ENCODE measurements around the gene VSTM2L. TPM values are rescaled to one million over a fixed set of nuclear protein-coding genes. Genes with fewer than 3 reads are reported as not detected.

The VSTM2L gene
- total RNA-seq, 1 donor from 2014 or later: 2.9 TPM

DNA sequence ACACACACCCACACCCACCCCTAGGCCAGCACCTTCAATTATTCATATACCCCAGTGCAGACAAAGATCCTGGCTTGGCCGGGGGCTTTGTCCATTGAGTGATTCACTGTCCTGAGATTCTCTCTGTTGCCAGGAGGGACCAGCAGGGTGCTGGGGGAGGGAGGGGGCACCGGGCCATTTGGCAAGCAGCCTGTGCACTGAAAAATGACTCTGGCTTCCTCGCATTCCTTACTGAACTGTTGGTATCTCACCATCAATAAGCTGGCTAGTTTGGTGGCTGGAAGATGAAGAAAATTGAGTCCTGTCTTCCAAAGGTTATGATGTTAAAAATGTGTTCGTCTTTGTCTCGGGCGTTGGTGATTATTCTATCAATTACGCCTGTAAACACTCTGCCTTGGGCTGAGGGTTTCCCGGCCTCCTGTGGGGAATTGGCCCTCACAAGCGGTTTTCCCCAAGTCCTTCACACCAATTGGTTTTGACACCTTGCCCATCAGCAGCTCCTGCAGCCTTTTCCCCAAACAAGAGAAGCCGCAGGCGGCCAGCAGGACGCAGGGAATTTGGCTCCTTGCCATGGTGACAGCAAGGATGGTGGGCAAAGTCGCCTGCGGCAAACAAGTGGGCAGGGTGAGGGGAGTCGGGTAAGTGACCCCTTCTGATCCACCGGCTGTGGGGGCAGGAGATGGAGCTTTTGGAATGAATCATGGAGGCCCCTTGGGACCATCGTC lies 4.9 kb downstream of the VSTM2L start:
- peaks cover 83% of the 10 kb centered on the region for H3K4me1 Mint-ChIP-seq
- H3K27ac ChIP-seq: peak overlapping the region; percentile 41
- peaks cover 14% of the 10 kb centered on the region for H3K27me3 Mint-ChIP-seq (ENCODE audit: insufficient read depth, low read depth)
- TF ChIP-seq, protein P1, sequence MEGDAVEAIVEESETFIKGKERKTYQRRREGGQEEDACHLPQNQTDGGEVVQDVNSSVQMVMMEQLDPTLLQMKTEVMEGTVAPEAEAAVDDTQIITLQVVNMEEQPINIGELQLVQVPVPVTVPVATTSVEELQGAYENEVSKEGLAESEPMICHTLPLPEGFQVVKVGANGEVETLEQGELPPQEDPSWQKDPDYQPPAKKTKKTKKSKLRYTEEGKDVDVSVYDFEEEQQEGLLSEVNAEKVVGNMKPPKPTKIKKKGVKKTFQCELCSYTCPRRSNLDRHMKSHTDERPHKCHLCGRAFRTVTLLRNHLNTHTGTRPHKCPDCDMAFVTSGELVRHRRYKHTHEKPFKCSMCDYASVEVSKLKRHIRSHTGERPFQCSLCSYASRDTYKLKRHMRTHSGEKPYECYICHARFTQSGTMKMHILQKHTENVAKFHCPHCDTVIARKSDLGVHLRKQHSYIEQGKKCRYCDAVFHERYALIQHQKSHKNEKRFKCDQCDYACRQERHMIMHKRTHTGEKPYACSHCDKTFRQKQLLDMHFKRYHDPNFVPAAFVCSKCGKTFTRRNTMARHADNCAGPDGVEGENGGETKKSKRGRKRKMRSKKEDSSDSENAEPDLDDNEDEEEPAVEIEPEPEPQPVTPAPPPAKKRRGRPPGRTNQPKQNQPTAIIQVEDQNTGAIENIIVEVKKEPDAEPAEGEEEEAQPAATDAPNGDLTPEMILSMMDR (IDR thresholded peaks at IDR 0.05): no peak
- no peak for TF ChIP-seq EZH2 (IDR thresholded peaks at IDR 0.05)
- no peak for TF ChIP-seq EZH2phosphoT487 (IDR thresholded peaks at IDR 0.05)
- H3K9me3 ChIP-seq (ENCODE audit: low read depth): no peaks in the 10 kb centered on the region
- H3K36me3 ChIP-seq: no peaks in the 10 kb centered on the region
- H3K9ac ChIP-seq: no peak overlapping the region
- H3K4me3 ChIP-seq: peak overlapping the region; percentile 20
- no peaks in the 10 kb centered on the region for H4K20me1 ChIP-seq (ENCODE audit: low read depth)
- H3K9me3 Mint-ChIP-seq: peaks cover 3% of the 10 kb centered on the region
- peaks cover 59% of the 10 kb centered on the region for H3F3A ChIP-seq (ENCODE audit: low read depth)
- H2AFZ ChIP-seq (replicated peaks): peak overlapping the region; percentile 7
- peak; percentile 85 for DNase-seq (ENCODE audit: low spot score)
- peak overlapping the region; percentile 93 for H3K27ac Mint-ChIP-seq
- H3K27me3 ChIP-seq: peaks cover 9% of the 10 kb centered on the region
- H3K79me2 ChIP-seq (ENCODE audit: low read depth): no peaks in the 10 kb centered on the region
- H3K4me2 ChIP-seq: peak overlapping the region; percentile 72
- peak overlapping the region; percentile 69 for H3K4me3 Mint-ChIP-seq
- H3K36me3 Mint-ChIP-seq: no peaks in the 10 kb centered on the region
- peaks cover 52% of the 10 kb centered on the region for H3K4me1 ChIP-seq

DNA sequence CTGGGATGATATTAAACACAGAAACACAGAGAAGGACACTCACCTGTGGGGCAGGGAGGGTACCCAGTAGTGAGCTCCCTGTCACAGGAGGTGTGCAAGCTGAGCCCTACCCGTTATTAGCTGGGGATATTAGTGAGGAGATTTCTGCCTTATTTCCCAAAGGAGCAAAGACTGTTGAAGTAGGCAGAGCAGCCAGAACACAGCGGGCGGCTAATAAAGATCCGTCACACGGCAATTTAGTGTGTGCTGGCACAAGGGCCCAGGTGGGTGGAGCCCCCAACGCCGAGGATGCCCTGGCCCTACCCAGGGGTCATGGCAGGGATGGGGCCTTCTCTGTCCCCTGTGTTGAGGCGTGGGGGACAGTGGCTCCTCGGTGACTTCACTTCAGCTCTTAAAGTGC lies 8.3 kb downstream of the VSTM2L start:
- Histone ChIP-seq H3K36me3 (no peaks in the 10 kb centered on the region), H3K27ac (no peak overlapping the region), H2AFZ (replicated peaks) (no peak overlapping the region), H3F3A (ENCODE audit: low read depth) (peaks cover 75% of the 10 kb centered on the region), H3K4me3 (no peak overlapping the region), H3K27me3 (no peaks in the 10 kb centered on the region), H4K20me1 (ENCODE audit: low read depth) (no peaks in the 10 kb centered on the region), H3K9ac (no peak overlapping the region), H3K4me2 (peak overlapping the region; percentile 62), H3K79me2 (ENCODE audit: low read depth) (no peaks in the 10 kb centered on the region), H3K9me3 (ENCODE audit: low read depth) (no peaks in the 10 kb centered on the region), H3K4me1 (peaks cover 77% of the 10 kb centered on the region)
- Mint-ChIP-seq H3K4me3 (no peak overlapping the region), H3K36me3 (no peaks in the 10 kb centered on the region), H3K4me1 (peaks cover 88% of the 10 kb centered on the region), H3K27me3 (ENCODE audit: insufficient read depth, low read depth) (peaks cover 10% of the 10 kb centered on the region), H3K27ac (no peak overlapping the region), H3K9me3 (no peaks in the 10 kb centered on the region)
- no peak for DNase-seq (ENCODE audit: low spot score)
- TF ChIP-seq EZH2 (IDR thresholded peaks at IDR 0.05) (no peak), EZH2phosphoT487 (IDR thresholded peaks at IDR 0.05) (no peak)
- TF ChIP-seq, protein P1 (IDR thresholded peaks at IDR 0.05): no peak

DNA sequence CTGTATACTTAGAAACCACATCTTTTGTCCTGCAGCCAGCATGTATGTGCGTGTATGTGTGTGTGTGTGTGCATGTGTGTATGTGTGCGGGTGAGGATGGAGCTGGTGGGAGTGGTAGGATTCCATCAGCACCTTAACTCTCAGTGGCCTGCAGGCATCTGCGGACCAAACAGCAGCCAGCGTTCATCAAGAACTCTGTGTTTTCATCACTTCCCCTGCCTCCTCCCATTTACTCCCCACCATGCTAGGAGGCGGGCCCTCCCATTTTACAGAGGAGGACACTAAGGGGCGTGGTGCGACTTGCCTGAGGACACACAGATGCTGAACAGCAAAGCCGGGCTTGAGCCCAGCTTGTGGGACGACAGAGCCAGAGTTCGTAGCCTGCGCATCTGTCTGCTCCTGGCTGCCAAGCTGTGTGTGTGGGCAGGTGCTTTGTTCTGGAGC lies 8.9 kb downstream of the VSTM2L start:
- Mint-ChIP-seq H3K27me3 (ENCODE audit: insufficient read depth, low read depth) (peaks cover 13% of the 10 kb centered on the region), H3K27ac (peak overlapping the region; percentile 34), H3K4me3 (peak overlapping the region; percentile 64), H3K9me3 (no peaks in the 10 kb centered on the region), H3K36me3 (no peaks in the 10 kb centered on the region), H3K4me1 (peaks cover 88% of the 10 kb centered on the region)
- peaks cover 75% of the 10 kb centered on the region for H3F3A ChIP-seq (ENCODE audit: low read depth)
- peak; percentile 85 for DNase-seq (ENCODE audit: low spot score)
- H4K20me1 ChIP-seq (ENCODE audit: low read depth): no peaks in the 10 kb centered on the region
- H3K4me1 ChIP-seq: peaks cover 77% of the 10 kb centered on the region
- no peaks in the 10 kb centered on the region for H3K27me3 ChIP-seq
- no peaks in the 10 kb centered on the region for H3K79me2 ChIP-seq (ENCODE audit: low read depth)
- no peak overlapping the region for H3K9ac ChIP-seq
- H3K4me3 ChIP-seq: no peak overlapping the region
- no peak overlapping the region for H3K27ac ChIP-seq
- no peaks in the 10 kb centered on the region for H3K9me3 ChIP-seq (ENCODE audit: low read depth)
- H3K36me3 ChIP-seq: no peaks in the 10 kb centered on the region
- no peak for TF ChIP-seq EZH2 (IDR thresholded peaks at IDR 0.05)
- no peak for TF ChIP-seq EZH2phosphoT487 (IDR thresholded peaks at IDR 0.05)
- TF ChIP-seq, protein P1 (IDR thresholded peaks at IDR 0.05): no peak
- peak overlapping the region; percentile 15 for H2AFZ ChIP-seq (replicated peaks)
- H3K4me2 ChIP-seq: peak overlapping the region; percentile 62
